H9 (cell line): ENCODE data around the gene ACSF3. TPM values are rescaled to one million over a fixed set of nuclear protein-coding genes. Genes with fewer than 3 reads are reported as not detected.

Experiments
- DNase-seq: peaks from one replicate; pipeline ENCODE4 v3.0.0-alpha.2; 2017
- H2AFZ ChIP-seq: one replicate; pipeline ENCODE4 v1.6.1; 2013; ENCODE audit warnings: mild to moderate bottlenecking, low read length, control low read depth, moderate library complexity
- H2AK5ac ChIP-seq: 2 replicates; pipeline ENCODE4 v1.6.1; 2013; ENCODE audit warnings: low read length, control low read depth, mixed read lengths; ENCODE audit not compliant: insufficient read length
- H2BK120ac ChIP-seq: one replicate; pipeline ENCODE4 v1.6.1; 2013; ENCODE audit warnings: low read depth, mild to moderate bottlenecking, low read length, control low read depth, inconsistent platforms; ENCODE audit not compliant: poor library complexity, severe bottlenecking
- H2BK12ac ChIP-seq: 2 replicates; pipeline ENCODE4 v1.6.1; 2013; ENCODE audit warnings: low read length, control low read depth, mixed read lengths, low read depth; ENCODE audit not compliant: insufficient read length
- H2BK15ac ChIP-seq: 2 replicates; pipeline ENCODE4 v1.6.1; 2013; ENCODE audit warnings: low read depth, low read length, control low read depth
- H2BK20ac ChIP-seq: one replicate; pipeline ENCODE4 v1.6.1; 2013; ENCODE audit warnings: low read depth, mild to moderate bottlenecking, low read length, control low read depth, inconsistent platforms; ENCODE audit not compliant: poor library complexity, severe bottlenecking
- H2BK5ac ChIP-seq: 2 replicates; pipeline ENCODE4 v1.6.1; 2013; ENCODE audit warnings: low read length, control low read depth, mixed read lengths; ENCODE audit not compliant: insufficient read length
- H3K14ac ChIP-seq: 2 replicates; pipeline ENCODE4 v1.6.1; 2013; ENCODE audit warnings: low read length, control low read depth; ENCODE audit not compliant: insufficient read depth
- H3K18ac ChIP-seq: 2 replicates; pipeline ENCODE4 v1.6.1; 2013; ENCODE audit warnings: low read depth, mild to moderate bottlenecking, mixed read lengths, low read length, control low read depth; ENCODE audit not compliant: insufficient read length
- H3K23ac ChIP-seq: 2 replicates; pipeline ENCODE4 v1.6.1; 2013; ENCODE audit warnings: low read length, control low read depth, mixed read lengths, low read depth; ENCODE audit not compliant: insufficient read length
- H3K23me2 ChIP-seq: 2 replicates; pipeline ENCODE4 v1.6.1; 2013; ENCODE audit warnings: low read depth, mild to moderate bottlenecking, mixed read lengths, low read length, control low read depth; ENCODE audit not compliant: insufficient read length, poor library complexity, severe bottlenecking
- H3K27ac ChIP-seq: 2 replicates; pipeline ENCODE4 v1.5.1; 2013; ENCODE audit warnings: low read length, control low read depth, mixed read lengths, low read depth; ENCODE audit not compliant: insufficient read length
- H3K27me3 ChIP-seq: 2 replicates; pipeline ENCODE4 v1.6.1; 2013; ENCODE audit warnings: low read length, control low read depth, inconsistent platforms; ENCODE audit not compliant: insufficient read depth
- H3K4ac ChIP-seq: 2 replicates; pipeline ENCODE4 v1.6.1; 2013; ENCODE audit warnings: low read depth, mild to moderate bottlenecking, control low read depth, inconsistent platforms, low read length, moderate library complexity
- H3K4me1 ChIP-seq: 2 replicates; pipeline ENCODE4 v1.6.1; 2013; ENCODE audit warnings: low read length, control low read depth, inconsistent platforms; ENCODE audit not compliant: insufficient read depth
- H3K4me2 ChIP-seq: 2 replicates; pipeline ENCODE4 v1.6.1; 2013; ENCODE audit warnings: low read length, control low read depth, mixed read lengths; ENCODE audit not compliant: insufficient read length, insufficient read depth
- H3K56ac ChIP-seq: 2 replicates; pipeline ENCODE4 v1.6.1; 2013; ENCODE audit warnings: low read depth, mild to moderate bottlenecking, mixed read lengths, low read length, control low read depth; ENCODE audit not compliant: insufficient read length
- H3K79me1 ChIP-seq: 2 replicates; pipeline ENCODE4 v1.6.1; 2013; ENCODE audit warnings: low read depth, mild to moderate bottlenecking, moderate library complexity, low read length, control low read depth, inconsistent platforms; ENCODE audit not compliant: insufficient read depth, poor library complexity, severe bottlenecking
- H3K79me2 ChIP-seq: 2 replicates; pipeline ENCODE4 v1.6.1; 2013; ENCODE audit warnings: low read length, control low read depth, inconsistent platforms; ENCODE audit not compliant: insufficient read depth
- H3K9ac ChIP-seq: 2 replicates; pipeline ENCODE4 v1.6.1; 2013; ENCODE audit warnings: low read length, control low read depth, mixed read lengths; ENCODE audit not compliant: insufficient read length; ENCODE audit errors: extremely low read depth
- H3K9me3 ChIP-seq: one replicate; pipeline ENCODE4 v1.6.1; 2013; ENCODE audit warnings: low read depth, low read length, inconsistent platforms; ENCODE audit not compliant: control insufficient read depth
- H3T11ph ChIP-seq: one replicate; pipeline ENCODE4 v1.6.1; 2013; ENCODE audit warnings: mild to moderate bottlenecking, low read length, control low read depth, inconsistent platforms
- H4K20me1 ChIP-seq: one replicate; pipeline ENCODE4 v1.6.1; 2013; ENCODE audit not compliant: control insufficient read depth, insufficient read length, insufficient read depth
- H4K5ac ChIP-seq: 2 replicates; pipeline ENCODE4 v1.6.1; 2013; ENCODE audit warnings: low read depth, mild to moderate bottlenecking, mixed read lengths, low read length, control low read depth; ENCODE audit not compliant: insufficient read length
- H4K8ac ChIP-seq: replicated peaks from 2 replicates; pipeline ENCODE4 v1.6.1; 2013; ENCODE audit warnings: low read length, control low read depth, mixed read lengths, low read depth; ENCODE audit not compliant: insufficient read length
- H4K91ac ChIP-seq: 2 replicates; pipeline ENCODE4 v1.6.1; 2013; ENCODE audit warnings: low read depth, mild to moderate bottlenecking, moderate library complexity, mixed read lengths, low read length, control low read depth; ENCODE audit not compliant: insufficient read length
- H3K27ac Mint-ChIP-seq, 3 experiments: 2 replicates in 2 of 3; 3 replicates in 1 of 3; pipeline ENCODE4 v1.8.0; 2020 to 2021; ENCODE audit warnings: mixed read lengths in 3 of 3, mild to moderate bottlenecking in 1 of 3, moderate library complexity in 1 of 3
- H3K27me3 Mint-ChIP-seq: 2 replicates; pipeline ENCODE4 v1.8.0; 2021; ENCODE audit warnings: low read depth, mild to moderate bottlenecking, moderate library complexity, mixed read lengths
- H3K36me3 Mint-ChIP-seq, 3 experiments: 2 replicates in 2 of 3; 3 replicates in 1 of 3; pipeline ENCODE4 v1.8.0; 2020 to 2021; ENCODE audit warnings: low read depth in 3 of 3, mixed read lengths in 3 of 3; ENCODE audit not compliant: insufficient read depth in 1 of 3
- H3K4me1 Mint-ChIP-seq, 2 experiments: 2 replicates each; pipeline ENCODE4 v1.8.0; 2020; ENCODE audit warnings: mixed read lengths in 2 of 2
- H3K4me3 Mint-ChIP-seq, 2 experiments: 2 replicates in 1 of 2; 3 replicates in 1 of 2; pipeline ENCODE4 v1.8.0; 2020 to 2021; ENCODE audit warnings: mild to moderate bottlenecking in 2 of 2, mixed read lengths in 2 of 2, moderate library complexity in 1 of 2
- H3K9me3 Mint-ChIP-seq, 2 experiments: 2 replicates in 1 of 2; 3 replicates in 1 of 2; pipeline ENCODE4 v1.8.0; 2020; ENCODE audit warnings: mild to moderate bottlenecking in 2 of 2, mixed read lengths in 2 of 2, moderate library complexity in 1 of 2
- WGBS: extraction: QIAGEN DNeasy Blood & Tissue Kit; methylation state at CpG from one replicate; pipeline ENCODE4 v1.1.7; 2013; ENCODE audit warnings: missing lambda C conversion rate, low lambda C conversion rate, mixed read lengths; ENCODE audit not compliant: insufficient read length; ENCODE audit errors: extremely low coverage; 5-methylcytosine and 5-hydroxymethylcytosine counted together
- total RNA-seq: library from RNA; stranded (reverse); gene quantifications from 2 replicates; pipeline ENCODE4 v1.2.1, GENCODE V29; 2021
- TF ChIP-seq, protein P1 (sequence below): fragments of 200-600 bp; sonication (generic); conservative IDR thresholded peaks from 3 replicates; pipeline ENCODE4 v1.8.0; 2021; ENCODE audit warnings: antibody characterized with exemption, mild to moderate bottlenecking

Gene ACSF3
- total RNA-seq, 1 experiment from 2014 or later, result 31.3 TPM

DNA sequence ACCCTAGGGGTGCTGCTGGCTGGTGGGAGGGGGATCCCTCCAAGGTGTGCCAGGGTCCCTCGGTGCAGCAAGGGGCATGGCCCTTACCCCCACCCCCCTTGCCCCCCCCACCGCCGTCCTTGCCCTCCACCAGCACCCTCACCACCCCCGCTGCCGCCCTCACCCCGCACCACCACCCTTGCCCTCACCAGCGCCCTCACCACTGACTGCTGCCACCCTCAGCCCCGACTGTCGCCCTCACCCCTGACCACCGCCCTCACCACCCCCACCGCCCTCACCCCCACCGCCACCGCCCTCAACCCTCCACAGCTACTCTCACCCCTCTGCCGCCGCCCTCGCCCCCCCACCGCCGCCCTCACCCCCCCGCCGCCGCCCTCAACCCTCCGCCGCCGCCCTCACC, 23.1 kb upstream of the ACSF3 start:
- Histone ChIP-seq H3K56ac (no peak overlapping the region), H2BK120ac (no peak overlapping the region), H3T11ph (no peak overlapping the region), H2BK5ac (no peak overlapping the region), H4K20me1 (no peaks in the 10 kb centered on the region), H3K4me2 (no peak overlapping the region), H2BK20ac (no peak overlapping the region), H2BK15ac (no peak overlapping the region), H3K79me2 (no peaks in the 10 kb centered on the region), H3K4ac (no peak overlapping the region), H3K9ac (no peak overlapping the region), H3K14ac (no peak overlapping the region), H3K27ac (no peak overlapping the region), H3K27me3 (no peaks in the 10 kb centered on the region), H4K8ac (no peak overlapping the region), H2AK5ac (no peak overlapping the region), H2AFZ (no peak overlapping the region), H3K79me1 (no peaks in the 10 kb centered on the region), H3K23ac (no peak overlapping the region), H3K18ac (no peak overlapping the region), H3K4me1 (no peaks in the 10 kb centered on the region), H3K23me2 (no peaks in the 10 kb centered on the region), H3K9me3 (peaks cover 9% of the 10 kb centered on the region), H2BK12ac (no peak overlapping the region), H4K91ac (no peak overlapping the region), H4K5ac (no peak overlapping the region)
- peaks cover 0 to 3% of the 10 kb centered on the region in 2 experiments; a peak in 1 of 4 replicates for H3K4me1 Mint-ChIP-seq
- no CpG with 5 or more reads among the region's 24 CpGs for WGBS
- H3K27ac Mint-ChIP-seq, result no peak overlapping the region
- DNase-seq, result no peak
- H3K4me3 Mint-ChIP-seq, result no peak overlapping the region
- peaks cover 0 to 1% (median 0%) of the 10 kb centered on the region in 3 experiments; a peak in 3 of 7 replicates for H3K36me3 Mint-ChIP-seq
- H3K27me3 Mint-ChIP-seq, result peaks cover 5% of the 10 kb centered on the region
- peaks cover 20 to 22% of the 10 kb centered on the region in 2 experiments for H3K9me3 Mint-ChIP-seq
- TF ChIP-seq, protein P1, sequence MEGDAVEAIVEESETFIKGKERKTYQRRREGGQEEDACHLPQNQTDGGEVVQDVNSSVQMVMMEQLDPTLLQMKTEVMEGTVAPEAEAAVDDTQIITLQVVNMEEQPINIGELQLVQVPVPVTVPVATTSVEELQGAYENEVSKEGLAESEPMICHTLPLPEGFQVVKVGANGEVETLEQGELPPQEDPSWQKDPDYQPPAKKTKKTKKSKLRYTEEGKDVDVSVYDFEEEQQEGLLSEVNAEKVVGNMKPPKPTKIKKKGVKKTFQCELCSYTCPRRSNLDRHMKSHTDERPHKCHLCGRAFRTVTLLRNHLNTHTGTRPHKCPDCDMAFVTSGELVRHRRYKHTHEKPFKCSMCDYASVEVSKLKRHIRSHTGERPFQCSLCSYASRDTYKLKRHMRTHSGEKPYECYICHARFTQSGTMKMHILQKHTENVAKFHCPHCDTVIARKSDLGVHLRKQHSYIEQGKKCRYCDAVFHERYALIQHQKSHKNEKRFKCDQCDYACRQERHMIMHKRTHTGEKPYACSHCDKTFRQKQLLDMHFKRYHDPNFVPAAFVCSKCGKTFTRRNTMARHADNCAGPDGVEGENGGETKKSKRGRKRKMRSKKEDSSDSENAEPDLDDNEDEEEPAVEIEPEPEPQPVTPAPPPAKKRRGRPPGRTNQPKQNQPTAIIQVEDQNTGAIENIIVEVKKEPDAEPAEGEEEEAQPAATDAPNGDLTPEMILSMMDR, result no peak
